AG10803 (cell line): Measurements from ENCODE around the gene CHI3L1.

Experiments
- DNase-seq: peaks from one replicate; pipeline ENCODE4 v3.0.0; 2010; ENCODE audit warnings: low read depth
- H3K4me3 ChIP-seq: 2 replicates; pipeline ENCODE4 v1.5.1; 2011; ENCODE audit warnings: mild to moderate bottlenecking, low read length, control low read depth
- CTCF ChIP-seq: conservative IDR thresholded peaks from 2 replicates; pipeline ENCODE4 v1.5.1; 2011; ENCODE audit warnings: mild to moderate bottlenecking, low read length, control low read depth, inconsistent platforms

Gene CHI3L1

GRCh38 chr1:203163891-203164635 lies 22.4 kb downstream of the CHI3L1 start:
- no peak overlapping the region for H3K4me3 ChIP-seq
- no peak for TF ChIP-seq CTCF
- no peak for DNase-seq

GRCh38 chr1:203162403-203162802 lies 24.1 kb downstream of the CHI3L1 start:
- DNase-seq, result no peak
- no peak for TF ChIP-seq CTCF

GRCh38 chr1:203161703-203162102 lies 24.8 kb downstream of the CHI3L1 start:
- no peak for TF ChIP-seq CTCF
- DNase-seq, result no peak
- no peak overlapping the region for H3K4me3 ChIP-seq

More at GRCh38 chr1:203162403-203162802, 24.1 kb downstream of the CHI3L1 start:
- H3K4me3 ChIP-seq, result no peak overlapping the region

GRCh38 chr1:203161175-203161574 lies 25.3 kb downstream of the CHI3L1 start:
- no peak for DNase-seq
- H3K4me3 ChIP-seq, result no peak overlapping the region
- TF ChIP-seq CTCF, result no peak

- no peak for TF ChIP-seq CTCF
- no peak overlapping the region for H3K4me3 ChIP-seq
- DNase-seq, result no peak
Measured at GRCh38 chr1:203159844-203160243, 26.7 kb downstream of the CHI3L1 start.

- no peak for TF ChIP-seq CTCF
- H3K4me3 ChIP-seq, result no peak overlapping the region
- DNase-seq, result no peak
Measured at GRCh38 chr1:203158960-203159665, 27.4 kb downstream of the CHI3L1 start.

- no peak overlapping the region for H3K4me3 ChIP-seq
- DNase-seq, result no peak
- TF ChIP-seq CTCF, result no peak
Measured at GRCh38 chr1:203158423-203158822, 28.1 kb downstream of the CHI3L1 start.
